Caco-2 (cell line): ENCODE measurements around the gene DCTN3. TPM values are rescaled to one million over a fixed set of nuclear protein-coding genes. Genes with fewer than 3 reads are reported as not detected.

Source experiments
- BruUV-seq: library from RNA; stranded (reverse); fragments of 400-500 nt; replicated peaks from 2 replicates; lab custom pipeline; 2021; lab: Mats Ljungman, UMichigan
- CTCF ChIA-PET: fragments of 300-600 bp; sonication (Branson Sonifier 250); formaldehyde crosslinking; loops from one replicate; lab custom pipeline; 2022; ENCODE audit warnings: antibody characterized with exemption; lab: Charles Lee
- POLR2A ChIA-PET: fragments of 300-600 bp; sonication (Branson Sonifier 250); formaldehyde crosslinking; loops from one replicate; lab custom pipeline; 2022; ENCODE audit warnings: antibody characterized with exemption; lab: Charles Lee
- DNase-seq, 2 experiments: peaks; one replicate each; pipeline versions ENCODE4 v3.0.0 to v3.0.0-alpha.2; 2020 to 2022
- H3K27me3 ChIP-seq: replicated peaks from 2 replicates; pipeline ENCODE4 v1.6.0; 2011; ENCODE audit warnings: low read length; ENCODE audit not compliant: control insufficient read depth, insufficient read depth
- H3K36me3 ChIP-seq: 2 replicates; pipeline ENCODE4 v1.5.1; 2011; ENCODE audit warnings: low read length; ENCODE audit not compliant: control insufficient read depth, insufficient read depth
- H3K4me1 ChIP-seq: fragments of 250-450 bp; sonication (Bioruptor Pico); 2 replicates; pipeline ENCODE4 v1.5.1; 2020; ENCODE audit warnings: mild to moderate bottlenecking
- H3K4me3 ChIP-seq: 2 replicates; pipeline ENCODE4 v1.5.1; 2011; ENCODE audit warnings: low read depth, mild to moderate bottlenecking, control low read depth, low read length
- H3K9me3 ChIP-seq: fragments of 250-450 bp; sonication (Bioruptor Pico); 2 replicates; pipeline ENCODE4 v1.5.1; 2020; ENCODE audit warnings: mild to moderate bottlenecking, moderate library complexity
- H3K27ac Mint-ChIP-seq: one replicate; pipeline ENCODE4 v1.8.0; 2022; ENCODE audit warnings: mixed read lengths; ENCODE audit not compliant: unreplicated experiment
- H3K27me3 Mint-ChIP-seq: one replicate; pipeline ENCODE4 v1.8.0; 2022; ENCODE audit warnings: mixed read lengths; ENCODE audit not compliant: insufficient read depth, unreplicated experiment
- H3K36me3 Mint-ChIP-seq: one replicate; pipeline ENCODE4 v1.8.0; 2022; ENCODE audit warnings: mild to moderate bottlenecking, mixed read lengths; ENCODE audit not compliant: insufficient read depth, unreplicated experiment
- H3K4me1 Mint-ChIP-seq: one replicate; pipeline ENCODE4 v1.8.0; 2022; ENCODE audit warnings: low read depth, mixed read lengths; ENCODE audit not compliant: unreplicated experiment
- H3K4me3 Mint-ChIP-seq: one replicate; pipeline ENCODE4 v1.8.0; 2022; ENCODE audit warnings: mild to moderate bottlenecking, moderate library complexity, mixed read lengths; ENCODE audit not compliant: unreplicated experiment
- H3K9me3 Mint-ChIP-seq: one replicate; pipeline ENCODE4 v1.8.0; 2022; ENCODE audit warnings: mixed read lengths; ENCODE audit not compliant: unreplicated experiment
- intact Hi-C: fragments of 100-400 bp; cut with micrococcal nuclease; formaldehyde crosslinking; loops from one replicate; pipeline ENCODE4 v1.10.0; 2022; ENCODE audit not compliant: unreplicated experiment
- total RNA-seq: library from RNA; stranded (reverse); gene quantifications from 2 replicates; pipeline ENCODE4 v1.2.3, GENCODE V29; 2022
- TF ChIP-seq, protein P1 (sequence below), 2 experiments: fragments of 200-600 bp in 1 of 2; IDR thresholded peaks; 1 replicate in 1 of 2; 2 replicates in 1 of 2; pipeline versions ENCODE4 v1.5.1 to v1.8.0; 2011 to 2022; ENCODE audit warnings: antibody characterized with exemption in 1 of 2, control low read depth in 1 of 2, inconsistent platforms in 1 of 2, low read depth in 1 of 2, low read length in 1 of 2, mild to moderate bottlenecking in 1 of 2, moderate library complexity in 1 of 2; ENCODE audit not compliant: insufficient read depth in 1 of 2, severe bottlenecking in 1 of 2, unreplicated experiment in 1 of 2

Gene DCTN3
- total RNA-seq, 1 experiment from 2014 or later: 70.0 TPM

DNA sequence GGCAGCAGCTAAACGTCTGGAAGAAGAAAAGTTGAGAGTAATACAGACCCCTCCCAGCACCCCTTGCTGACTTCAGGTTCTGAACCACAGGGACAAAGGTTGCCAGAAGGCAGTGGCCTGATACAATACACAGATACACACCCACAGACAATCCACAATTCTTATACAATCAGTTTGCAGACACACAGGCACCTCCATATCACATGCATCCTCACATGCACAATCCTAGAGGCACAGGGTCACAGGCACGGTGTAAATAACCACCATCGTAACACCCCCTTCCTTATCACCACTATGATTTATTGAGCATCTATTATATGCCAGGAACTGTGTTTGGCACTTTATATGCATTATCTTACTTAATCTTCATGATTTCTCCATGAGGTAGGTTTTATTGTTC is 39.0 kb downstream of the DCTN3 start:
- H3K4me1 Mint-ChIP-seq: no peaks in the 10 kb centered on the region
- H3K27me3 Mint-ChIP-seq: peaks cover 16% of the 10 kb centered on the region
- ChIA-PET CTCF (interaction anchor here (1.2 kb wide), 1 partner anchor 23 kb away, joined by 3 read pairs; no protein-coding TSS in a partner anchor), POLR2A (no interaction called here)
- TF ChIP-seq, protein P1, sequence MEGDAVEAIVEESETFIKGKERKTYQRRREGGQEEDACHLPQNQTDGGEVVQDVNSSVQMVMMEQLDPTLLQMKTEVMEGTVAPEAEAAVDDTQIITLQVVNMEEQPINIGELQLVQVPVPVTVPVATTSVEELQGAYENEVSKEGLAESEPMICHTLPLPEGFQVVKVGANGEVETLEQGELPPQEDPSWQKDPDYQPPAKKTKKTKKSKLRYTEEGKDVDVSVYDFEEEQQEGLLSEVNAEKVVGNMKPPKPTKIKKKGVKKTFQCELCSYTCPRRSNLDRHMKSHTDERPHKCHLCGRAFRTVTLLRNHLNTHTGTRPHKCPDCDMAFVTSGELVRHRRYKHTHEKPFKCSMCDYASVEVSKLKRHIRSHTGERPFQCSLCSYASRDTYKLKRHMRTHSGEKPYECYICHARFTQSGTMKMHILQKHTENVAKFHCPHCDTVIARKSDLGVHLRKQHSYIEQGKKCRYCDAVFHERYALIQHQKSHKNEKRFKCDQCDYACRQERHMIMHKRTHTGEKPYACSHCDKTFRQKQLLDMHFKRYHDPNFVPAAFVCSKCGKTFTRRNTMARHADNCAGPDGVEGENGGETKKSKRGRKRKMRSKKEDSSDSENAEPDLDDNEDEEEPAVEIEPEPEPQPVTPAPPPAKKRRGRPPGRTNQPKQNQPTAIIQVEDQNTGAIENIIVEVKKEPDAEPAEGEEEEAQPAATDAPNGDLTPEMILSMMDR (IDR thresholded peaks at IDR 0.05; ENCODE audit: insufficient read depth in 1 of 2, low read depth in 1 of 2, low read length in 1 of 2, severe bottlenecking in 1 of 2, unreplicated experiment in 1 of 2): no peak
- Histone ChIP-seq H3K9me3 (no peaks in the 10 kb centered on the region), H3K4me3 (no peak overlapping the region), H3K36me3 (no peaks in the 10 kb centered on the region), H3K4me1 (no peaks in the 10 kb centered on the region; the same call in 1 of the 2 replicates), H3K27me3 (peaks cover 1% of the 10 kb centered on the region)
- no TSS peak for BruUV-seq
- H3K36me3 Mint-ChIP-seq: no peaks in the 10 kb centered on the region
- intact Hi-C loops: no loop called here
- H3K9me3 Mint-ChIP-seq: no peaks in the 10 kb centered on the region
- H3K27ac Mint-ChIP-seq: no peak overlapping the region
- DNase-seq: no peak
- H3K4me3 Mint-ChIP-seq: no peak overlapping the region

DNA sequence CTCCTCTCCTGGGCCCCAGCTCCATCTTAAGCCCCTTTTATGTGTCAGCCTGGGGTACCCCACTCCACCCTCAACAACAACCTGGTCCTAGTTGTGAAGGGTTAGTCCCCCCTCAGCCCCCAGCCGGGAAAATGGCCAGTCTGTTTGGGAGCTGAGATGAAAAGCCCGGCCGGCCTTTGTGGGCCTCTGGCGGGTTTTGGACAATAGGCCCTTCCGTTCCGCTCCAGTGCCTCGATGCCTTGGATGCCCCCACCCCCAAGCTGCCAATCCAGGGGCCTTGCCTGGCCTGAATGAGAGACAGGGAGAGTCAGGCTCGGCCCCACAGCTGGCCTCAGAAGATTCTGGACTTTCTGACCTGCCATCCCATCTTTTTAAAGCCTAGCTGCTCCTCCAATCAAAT is 39.9 kb downstream of the DCTN3 start:
- Histone ChIP-seq H3K4me3 (no peak overlapping the region), H3K27me3 (peaks cover 1% of the 10 kb centered on the region), H3K36me3 (no peaks in the 10 kb centered on the region), H3K4me1 (no peaks in the 10 kb centered on the region), H3K9me3 (no peaks in the 10 kb centered on the region)
- Mint-ChIP-seq H3K27me3 (peaks cover 14% of the 10 kb centered on the region), H3K4me3 (no peak overlapping the region), H3K9me3 (no peaks in the 10 kb centered on the region), H3K36me3 (no peaks in the 10 kb centered on the region), H3K4me1 (no peaks in the 10 kb centered on the region), H3K27ac (no peak overlapping the region)
- TF ChIP-seq, protein P1 (IDR thresholded peaks at IDR 0.05; ENCODE audit: insufficient read depth in 1 of 2, low read depth in 1 of 2, low read length in 1 of 2, severe bottlenecking in 1 of 2, unreplicated experiment in 1 of 2): no peak
- intact Hi-C loops: no loop called here
- no TSS peak for BruUV-seq
- CTCF ChIA-PET: interaction anchor here (0.8 to 1.0 kb wide), 2 partner anchors 11 to 18 kb away, joined by 3 to 4 read pairs; no protein-coding TSS in a partner anchor
- POLR2A ChIA-PET: no interaction called here
- DNase-seq: no peak

DNA sequence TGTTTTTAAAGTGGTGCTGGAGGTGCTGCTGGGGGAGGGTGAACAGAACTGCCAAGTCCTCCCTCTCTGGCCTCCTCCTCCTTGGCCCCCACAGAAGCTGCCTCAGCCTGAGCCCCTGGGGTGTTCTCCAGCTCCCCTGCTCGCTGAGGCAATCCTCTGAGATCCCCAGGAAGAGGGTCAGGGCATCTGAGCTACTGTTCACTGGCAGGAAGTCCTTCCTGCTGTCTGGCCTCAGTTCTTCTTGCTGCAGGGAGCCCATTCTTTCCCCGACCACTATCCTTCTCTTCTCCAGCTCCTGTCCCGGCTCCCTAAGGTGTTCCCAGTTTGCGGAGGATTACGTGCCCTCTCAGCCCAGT is 40.5 kb downstream of the DCTN3 start:
- POLR2A ChIA-PET: no interaction called here
- BruUV-seq: no TSS peak
- H3K4me3 Mint-ChIP-seq: no peak overlapping the region
- Histone ChIP-seq H3K4me3 (no peak overlapping the region), H3K9me3 (no peaks in the 10 kb centered on the region), H3K36me3 (no peaks in the 10 kb centered on the region), H3K27me3 (peaks cover 1% of the 10 kb centered on the region), H3K4me1 (no peaks in the 10 kb centered on the region)
- H3K9me3 Mint-ChIP-seq: no peaks in the 10 kb centered on the region
- no peak for DNase-seq
- TF ChIP-seq, protein P1 (IDR thresholded peaks at IDR 0.05; ENCODE audit: insufficient read depth in 1 of 2, low read depth in 1 of 2, low read length in 1 of 2, severe bottlenecking in 1 of 2, unreplicated experiment in 1 of 2): no peak
- H3K4me1 Mint-ChIP-seq: no peaks in the 10 kb centered on the region
- no peak overlapping the region for H3K27ac Mint-ChIP-seq
- peaks cover 14% of the 10 kb centered on the region for H3K27me3 Mint-ChIP-seq
- intact Hi-C loops: no loop called here
- CTCF ChIA-PET: interaction anchor here (0.6 to 0.8 kb wide), 2 partner anchors 12 to 150 kb away, joined by 4 to 8 read pairs; no protein-coding TSS in a partner anchor
- no peaks in the 10 kb centered on the region for H3K36me3 Mint-ChIP-seq
